Stimulated activated CD8-positive, alpha-beta memory T cell treated with anti-CD3 and anti-CD28 coated beads, Interleukin-4, amount 100 ng/mL, for 24 hours (primary cell): Measurements from ENCODE around the gene TAL1.

Experiments
- DNase-seq: peaks from one replicate; pipeline ENCODE4 v3.0.0-alpha.2; 2020; ENCODE audit warnings: low read depth

TAL1 gene

DNA sequence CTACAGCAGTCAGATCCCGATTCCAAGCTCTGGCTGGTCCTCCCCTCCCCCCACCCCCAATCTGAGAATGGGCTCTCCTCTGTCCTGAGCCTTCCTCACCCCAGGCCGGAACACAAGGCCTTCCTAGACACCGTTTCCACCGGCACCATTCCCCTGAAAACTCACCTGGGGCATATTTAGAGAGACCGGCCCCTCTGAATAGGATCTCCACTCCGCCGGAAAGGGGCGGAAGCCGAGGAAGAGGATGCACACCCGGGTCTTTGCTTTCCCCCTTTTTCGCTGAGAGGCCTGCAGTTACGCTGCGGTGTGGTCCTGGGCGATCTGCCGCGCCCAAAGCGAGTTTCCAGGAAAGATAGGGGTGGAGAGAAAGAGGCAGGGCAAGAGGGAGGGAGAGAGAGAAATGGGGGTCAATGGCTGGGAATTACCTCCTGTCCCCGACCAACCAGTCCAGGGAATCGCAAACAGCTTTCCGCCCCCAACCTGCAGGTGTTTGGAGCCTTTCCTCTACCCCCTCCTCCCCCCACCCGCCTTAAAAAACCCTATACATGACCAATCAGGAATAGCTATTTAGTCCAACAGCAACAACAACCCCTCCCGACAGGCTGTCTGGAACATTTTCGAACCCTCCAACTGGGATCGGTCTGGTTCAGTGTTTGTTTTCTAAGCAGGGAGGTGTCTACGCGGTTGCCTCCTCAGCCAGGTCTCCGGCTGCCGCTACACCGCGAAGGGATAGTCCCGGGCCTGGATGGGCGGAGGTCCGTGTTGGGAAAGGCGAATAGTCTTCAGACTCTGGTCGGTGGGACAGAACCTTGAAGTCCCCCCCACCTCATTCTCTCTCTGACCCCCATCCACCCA is 2.8 kb downstream of the TAL1 start:
- DNase-seq: no peak

GRCh38 chr1:47228644-47229030 is 3.4 kb downstream of the TAL1 start:
- no peak for DNase-seq

GRCh38 chr1:47227341-47228232 is 4.4 kb downstream of the TAL1 start:
- no peak for DNase-seq

GRCh38 chr1:47226839-47227215 is 5.2 kb downstream of the TAL1 start:
- no peak for DNase-seq

DNA sequence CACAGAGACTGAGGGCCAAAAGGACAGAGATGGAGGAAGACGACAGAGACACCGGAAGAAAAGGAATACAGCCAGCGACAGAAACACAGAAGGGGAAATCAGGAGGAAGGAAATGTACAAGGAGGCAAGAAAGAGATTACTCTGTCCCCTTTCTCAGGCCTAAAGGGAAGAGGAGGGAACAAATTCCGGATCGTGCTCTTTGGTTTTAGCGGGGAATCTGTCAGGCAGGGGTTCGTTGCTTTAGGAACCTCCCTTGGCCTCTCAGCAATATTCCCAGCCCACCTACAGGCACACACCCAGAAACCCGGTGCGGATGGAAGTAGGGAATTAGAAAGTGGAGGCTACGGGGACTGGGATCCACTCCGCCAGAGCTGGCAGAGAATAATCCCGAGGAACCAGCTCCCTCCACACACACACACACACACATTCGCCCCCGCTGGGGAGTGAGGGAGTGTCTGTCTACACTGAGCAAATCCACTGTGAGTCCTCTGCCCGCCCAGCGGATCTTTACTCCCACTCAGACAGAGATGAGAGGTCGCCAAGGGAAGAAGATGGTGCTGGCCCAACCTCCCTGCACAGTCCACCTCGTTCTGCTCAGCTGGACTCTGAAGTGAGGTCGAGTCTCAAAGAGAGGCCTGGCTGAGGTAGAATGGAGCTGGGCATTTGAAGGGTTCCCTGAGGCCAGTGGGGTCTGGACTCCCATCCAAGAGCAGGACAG is 5.7 kb downstream of the TAL1 start:
- DNase-seq: no peak

DNA sequence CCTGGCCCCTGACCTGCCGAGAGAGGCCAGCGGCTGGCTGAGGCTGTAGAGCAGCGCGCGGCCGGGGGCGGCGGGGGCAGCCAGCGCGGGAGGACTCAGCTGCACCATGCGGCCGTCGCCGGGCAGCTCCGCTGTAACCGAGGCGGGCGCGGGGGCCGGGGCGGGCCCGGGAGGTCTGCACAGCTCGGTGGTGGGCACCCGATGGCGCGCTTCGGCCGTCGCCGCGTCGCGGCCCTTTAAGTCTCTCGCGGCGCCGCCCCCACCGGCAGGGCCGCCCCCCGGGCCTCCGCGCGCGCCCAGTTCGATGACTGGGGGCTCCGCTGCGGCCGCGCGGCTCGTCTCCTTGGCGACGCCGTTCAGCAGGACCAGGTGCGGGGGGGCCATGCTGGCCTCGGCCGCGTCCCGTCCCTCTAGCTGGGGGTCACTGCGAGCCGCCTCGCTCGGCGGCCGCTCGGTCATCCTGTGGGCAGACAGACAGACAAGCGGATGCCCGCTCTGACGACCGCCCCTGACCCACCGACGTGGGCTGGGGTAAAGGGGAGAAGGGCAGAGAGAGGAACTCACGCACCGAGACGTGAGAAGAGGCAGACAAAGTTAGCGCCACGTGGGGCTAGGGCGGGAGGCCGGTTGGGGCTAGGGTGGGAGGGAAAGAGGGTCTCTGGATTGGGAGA is 6.5 kb downstream of the TAL1 start:
- DNase-seq: no peak

GRCh38 chr1:47224676-47225399 is 7.2 kb downstream of the TAL1 start:
- no peak for DNase-seq

GRCh38 chr1:47223921-47224675 is 7.9 kb downstream of the TAL1 start:
- no peak for DNase-seq

GRCh38 chr1:47223174-47223920 is 8.7 kb downstream of the TAL1 start:
- no peak for DNase-seq

DNA sequence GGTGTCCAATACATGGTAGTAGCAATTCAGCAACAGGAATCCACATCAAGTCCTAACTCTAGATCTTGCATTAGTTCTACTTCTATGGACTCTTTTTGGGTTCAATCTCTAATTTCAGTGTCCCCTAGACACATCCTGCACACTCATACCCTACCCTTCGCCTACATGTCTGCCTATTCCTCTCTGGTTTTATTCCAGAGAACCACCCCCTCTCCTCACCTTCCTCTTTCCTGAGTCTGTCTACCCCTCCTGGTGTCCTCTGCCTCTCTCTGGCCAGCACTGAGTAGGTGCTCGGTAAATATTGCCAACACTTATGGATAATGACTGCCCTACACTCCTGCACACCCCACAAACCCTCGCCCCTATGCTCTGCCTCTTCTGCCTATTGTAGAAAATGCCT is 9.5 kb downstream of the TAL1 start:
- no peak for DNase-seq

DNA sequence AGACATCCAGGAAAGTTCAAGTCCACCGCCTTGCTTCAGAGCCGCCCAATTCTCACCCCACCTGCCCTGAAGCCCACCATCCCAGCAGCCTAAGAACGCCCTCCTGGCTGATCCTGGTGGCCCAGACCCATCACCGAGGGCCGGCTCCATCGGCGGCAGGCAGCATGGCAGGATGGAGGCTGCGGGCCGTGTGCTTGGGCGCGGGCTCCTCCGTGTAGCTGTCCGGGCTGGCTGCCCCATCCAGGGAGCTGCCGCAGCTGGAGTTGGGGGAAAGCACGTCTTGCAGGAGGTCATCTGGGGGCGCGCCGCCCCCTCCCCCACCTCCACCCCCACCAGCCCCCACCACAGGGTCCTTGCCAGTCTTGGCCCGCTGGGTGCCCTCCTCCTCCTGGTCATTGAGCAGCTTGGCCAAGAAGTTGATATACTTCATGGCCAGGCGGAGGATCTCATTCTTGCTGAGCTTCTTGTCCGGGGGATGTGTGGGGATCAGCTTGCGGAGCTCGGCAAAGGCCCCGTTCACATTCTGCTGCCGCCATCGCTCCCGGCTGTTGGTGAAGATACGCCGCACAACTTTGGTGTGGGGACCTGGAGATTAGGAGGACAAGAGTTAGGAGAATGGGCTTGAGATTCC is 12.3 kb downstream of the TAL1 start:
- no peak for DNase-seq

GRCh38 chr1:47219001-47219400 is 13.0 kb downstream of the TAL1 start:
- no peak for DNase-seq

- DNase-seq: no peak
These were observed 15.6 kb downstream of the TAL1 start for GRCh38 chr1:47216278-47217059.

- DNase-seq: no peak
These were observed 16.3 kb downstream of the TAL1 start for GRCh38 chr1:47215713-47216112.

GRCh38 chr1:47214549-47214948 is 17.5 kb downstream of the TAL1 start:
- DNase-seq: no peak

DNA sequence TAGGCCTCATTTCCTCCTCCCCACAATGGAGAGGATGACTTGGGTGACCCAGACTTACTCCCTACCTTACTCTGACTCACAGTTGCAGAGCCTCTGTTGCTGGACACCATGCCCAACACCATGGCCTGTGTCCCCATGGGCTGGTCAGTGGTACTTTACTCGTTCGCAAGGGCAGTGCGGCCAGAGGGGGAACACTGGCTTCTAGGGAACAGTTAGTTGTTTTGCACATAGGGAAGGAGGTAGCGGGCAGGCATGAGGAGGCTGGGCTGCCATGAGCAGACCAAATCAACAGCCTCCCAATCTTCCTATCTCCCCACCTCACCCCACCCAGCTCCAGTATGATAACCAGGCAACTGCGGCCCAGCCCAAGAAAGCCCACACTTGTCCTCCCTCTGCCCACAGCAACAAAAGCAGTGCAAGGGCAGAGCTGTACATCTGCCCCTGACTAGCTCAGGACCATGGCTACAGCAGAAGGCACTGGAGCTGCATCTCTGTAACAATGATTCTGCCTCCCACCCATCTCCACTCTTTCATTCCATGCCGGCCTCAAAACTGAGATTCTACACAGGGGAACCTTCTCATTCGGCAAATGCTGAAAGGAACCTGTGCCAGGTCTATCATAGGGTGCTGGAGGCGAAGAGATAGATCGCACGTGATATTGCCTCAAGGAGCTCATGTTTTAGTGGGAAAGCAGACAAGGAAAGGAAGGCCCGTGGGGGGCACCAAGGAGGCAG is 18.6 kb downstream of the TAL1 start:
- no peak for DNase-seq

- no peak for DNase-seq
These were observed 19.3 kb downstream of the TAL1 start for GRCh38 chr1:47212636-47213229.
